GM21526 (cell line): ENCODE measurements around the gene SRD5A3.

Source experiments
- ATAC-seq: cut with Tn5 transposase; IDR thresholded peaks from one replicate; pipeline ENCODE4 v1.9.1; 2021; ENCODE audit warnings: moderate library complexity; ENCODE audit not compliant: unreplicated experiment, low FRiP score

Gene SRD5A3

DNA sequence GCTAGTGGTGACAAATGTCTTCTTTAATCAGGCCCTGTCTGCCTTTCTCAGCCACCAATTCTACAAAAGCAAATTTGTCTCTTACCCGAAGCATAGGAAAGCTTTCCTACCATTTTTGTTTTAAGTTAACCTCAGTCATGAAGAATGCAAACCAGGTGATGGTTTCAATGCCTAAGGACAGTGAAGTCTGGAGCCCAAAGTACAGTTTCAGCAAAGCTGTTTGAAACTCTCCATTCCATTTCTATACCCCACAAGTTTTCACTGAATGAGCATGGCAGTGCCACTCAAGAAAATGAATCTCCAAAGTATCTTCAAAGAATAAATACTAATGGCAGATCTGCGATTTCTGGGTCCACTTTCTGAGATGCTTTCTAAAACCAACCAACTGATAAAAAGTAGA is 23.9 kb downstream of the SRD5A3 start:
- no peak for ATAC-seq

DNA sequence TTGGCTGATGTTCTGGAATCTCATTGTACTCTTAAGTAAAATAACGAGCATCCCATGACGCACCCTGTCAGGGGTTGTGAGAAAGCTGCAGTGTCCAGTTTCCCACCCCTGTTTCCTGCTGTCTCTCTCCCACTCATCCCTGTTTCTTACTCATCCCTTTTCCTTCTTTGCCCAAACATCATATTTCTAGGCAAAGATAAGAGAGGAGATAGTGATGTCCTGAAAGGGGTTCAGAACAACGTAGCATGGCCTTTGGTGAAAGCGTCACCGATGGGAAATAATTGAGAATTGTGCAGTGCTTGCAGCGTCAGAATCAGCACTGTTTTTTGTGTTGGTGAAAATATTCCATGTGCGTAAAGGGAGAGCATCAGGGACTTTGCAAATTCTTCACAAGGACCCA is 26.2 kb downstream of the SRD5A3 start:
- no peak for ATAC-seq

GRCh38 chr4:55373461-55373860 is 27.4 kb downstream of the SRD5A3 start:
- ATAC-seq: no peak

DNA sequence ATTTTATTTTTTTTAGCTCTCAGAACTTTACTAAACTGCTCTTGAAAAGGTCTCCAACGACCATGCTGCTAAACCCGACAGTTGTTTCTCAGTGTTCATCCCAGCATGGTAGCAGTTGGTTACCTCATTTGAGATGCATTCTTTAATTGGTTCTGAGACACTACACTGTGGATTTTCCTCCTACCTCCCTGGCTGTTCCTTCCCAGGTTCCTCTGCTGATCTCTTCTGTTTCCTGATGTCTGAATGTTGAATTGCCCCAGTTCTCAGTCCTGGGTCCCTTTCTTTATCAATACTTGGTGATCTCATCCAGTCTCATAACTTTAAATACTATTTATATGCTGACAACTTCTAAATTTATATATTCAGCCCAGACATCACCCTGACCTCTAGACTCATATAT is 30.7 kb downstream of the SRD5A3 start:
- ATAC-seq: no peak

DNA sequence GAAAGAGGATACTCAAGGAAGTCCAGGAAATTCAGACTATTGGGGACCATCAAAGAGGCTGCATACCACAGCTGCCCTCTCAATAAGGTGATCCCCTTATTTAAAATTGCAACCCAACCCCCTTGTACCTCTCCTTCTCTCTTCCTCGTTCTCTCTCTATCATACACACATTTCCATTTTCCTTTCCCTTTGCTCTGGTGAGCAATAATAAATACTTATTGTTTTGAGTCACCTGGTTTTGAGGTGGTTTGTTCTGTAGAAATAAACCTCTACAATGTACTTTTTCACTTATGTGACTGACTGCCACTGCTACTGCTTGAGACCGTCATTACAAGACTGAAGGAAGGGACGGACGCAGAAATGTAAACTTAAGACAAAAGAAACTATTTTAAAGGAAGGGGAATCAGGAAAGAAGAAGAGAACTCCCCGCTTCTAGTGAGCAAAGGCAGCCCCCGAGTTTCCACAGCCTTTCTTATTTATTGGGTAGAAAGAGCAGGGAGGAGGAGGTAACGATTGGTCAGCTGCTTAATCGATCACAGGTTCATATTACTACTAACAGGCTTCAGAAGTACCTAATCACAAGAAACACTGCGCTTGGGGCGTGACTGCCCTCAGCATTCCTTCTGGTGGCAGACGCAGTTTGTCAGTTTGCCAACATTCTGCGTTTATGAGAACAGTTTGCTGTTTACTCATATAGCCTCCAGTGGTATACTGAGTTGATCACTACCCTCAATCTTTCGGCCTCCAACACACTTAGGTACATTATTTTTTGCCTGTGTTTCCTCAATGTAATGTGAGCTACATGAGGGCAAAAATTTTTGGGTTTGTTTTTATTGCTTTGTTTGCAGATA is 32.8 kb downstream of the SRD5A3 start:
- ATAC-seq: no peak

DNA sequence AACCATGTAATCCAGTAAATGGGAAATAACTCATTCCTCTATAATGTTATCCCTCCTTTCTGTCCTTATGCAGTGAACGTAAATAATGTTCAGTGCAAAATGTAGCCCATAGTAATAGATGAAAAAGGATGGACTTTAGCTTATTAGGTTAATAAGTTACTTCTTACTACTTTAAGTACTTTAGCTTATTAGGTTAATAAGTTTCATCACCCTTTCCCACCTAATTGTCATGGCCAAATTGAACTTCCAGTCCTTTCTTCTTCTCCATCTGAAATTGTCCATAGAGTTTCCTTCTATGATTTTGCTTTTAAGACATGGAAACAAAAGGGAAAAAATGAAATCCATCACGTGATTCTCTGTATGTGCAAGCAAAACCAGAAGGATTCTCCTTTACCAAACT is 34.5 kb downstream of the SRD5A3 start:
- no peak for ATAC-seq

DNA sequence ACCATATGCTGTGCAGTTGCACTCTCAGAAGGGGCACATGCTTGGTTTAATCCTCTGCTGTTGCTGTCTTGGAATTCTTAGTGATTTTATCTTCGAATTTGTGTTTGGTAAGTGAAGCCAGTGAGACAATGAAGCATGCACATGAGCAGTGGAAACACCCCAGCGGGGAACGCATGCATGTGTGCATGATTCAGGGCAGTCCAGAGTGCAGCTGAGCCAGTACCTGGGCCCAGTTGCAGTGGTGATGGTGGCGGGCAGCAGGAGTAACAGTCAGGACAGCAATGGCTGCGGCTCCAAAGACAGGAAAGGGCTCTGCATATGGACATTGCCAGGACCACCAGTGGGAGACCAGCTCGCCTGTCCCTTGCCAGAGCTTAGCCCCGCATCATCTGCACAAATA is 35.5 kb downstream of the SRD5A3 start:
- no peak for ATAC-seq

GRCh38 chr4:55382488-55383003 is 36.5 kb downstream of the SRD5A3 start:
- ATAC-seq: no peak

DNA sequence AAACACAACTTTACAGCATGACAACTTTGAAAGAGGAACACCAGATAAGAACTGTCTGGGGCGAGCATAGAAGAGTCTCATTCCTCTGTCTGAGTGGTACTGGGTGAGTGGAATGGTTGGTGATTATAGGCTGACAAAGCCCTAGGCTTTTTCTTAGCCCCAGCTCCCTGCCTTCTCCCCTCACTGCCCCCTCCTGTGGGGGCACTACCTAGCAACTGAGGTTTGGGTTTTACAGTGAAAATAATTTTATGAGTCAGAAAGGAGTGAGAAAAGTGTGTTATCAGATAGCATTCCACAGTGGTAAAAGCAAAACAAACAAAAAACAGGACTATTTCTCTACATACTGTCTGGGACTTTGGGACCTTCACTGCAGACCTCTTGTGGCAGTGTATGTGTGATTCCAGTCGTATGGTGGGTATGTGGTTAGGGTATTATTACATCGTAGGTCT is 39.2 kb downstream of the SRD5A3 start:
- no peak for ATAC-seq

DNA sequence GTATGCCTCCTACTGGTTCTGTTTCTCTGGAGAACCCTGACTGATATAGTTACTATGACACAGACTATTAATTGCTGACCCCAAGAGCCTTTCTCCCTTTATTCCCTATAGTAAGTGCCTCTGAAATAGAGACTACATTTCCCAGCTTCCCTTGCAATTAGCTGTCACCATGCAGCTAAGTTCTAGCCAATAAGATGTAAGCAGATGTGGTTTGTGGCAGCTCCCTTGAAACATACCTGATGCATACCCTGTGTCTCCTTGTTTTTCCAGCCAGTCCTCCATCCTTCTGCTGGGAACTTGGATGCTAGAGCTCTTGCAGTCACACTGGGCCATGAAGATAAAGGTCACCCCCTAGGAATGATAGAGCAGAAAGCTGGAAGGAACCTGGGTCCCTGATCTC is 40.0 kb downstream of the SRD5A3 start:
- ATAC-seq: no peak

GRCh38 chr4:55386840-55387239 is 40.8 kb downstream of the SRD5A3 start:
- ATAC-seq: no peak

DNA sequence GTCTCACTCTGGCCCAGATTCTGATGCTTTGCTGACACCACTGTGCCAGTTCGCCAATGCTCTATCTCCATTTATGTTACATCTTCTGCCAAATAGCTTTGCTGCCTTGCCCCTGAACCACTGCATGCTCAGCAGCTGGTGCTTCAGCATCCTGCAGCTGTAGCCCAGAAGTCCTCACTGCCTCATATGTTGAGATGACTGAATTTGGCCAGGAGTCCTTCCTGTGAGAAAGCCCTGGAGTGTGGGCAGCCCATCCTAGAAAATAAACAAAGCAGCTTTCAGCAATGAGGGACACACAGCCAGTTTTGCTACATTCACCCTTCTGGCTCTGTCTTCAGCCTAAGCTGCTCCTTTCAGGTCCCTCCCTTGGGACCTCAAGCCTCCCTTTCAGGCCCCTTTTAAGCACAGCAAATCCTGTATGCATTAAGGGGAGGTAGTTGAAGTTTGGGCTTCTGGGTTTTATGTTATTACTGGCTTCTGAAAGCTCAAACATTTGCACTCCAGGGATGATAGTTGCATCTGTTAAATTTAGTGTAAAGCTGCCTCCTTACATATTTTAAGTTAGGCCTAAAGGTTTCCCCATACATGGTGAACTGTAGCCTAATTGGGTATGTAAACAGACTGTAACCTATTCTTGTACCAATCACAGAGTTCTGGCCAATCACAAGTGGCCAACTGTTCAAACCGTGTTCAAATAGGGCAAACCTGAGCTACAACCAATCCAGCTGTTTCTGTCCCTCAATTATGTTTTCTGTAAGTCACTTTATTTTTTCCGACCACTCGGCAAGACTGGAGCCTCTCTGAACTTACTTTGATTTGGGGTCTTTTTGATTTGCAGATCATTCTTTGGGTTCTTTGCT is 47.6 kb downstream of the SRD5A3 start:
- no peak for ATAC-seq

DNA sequence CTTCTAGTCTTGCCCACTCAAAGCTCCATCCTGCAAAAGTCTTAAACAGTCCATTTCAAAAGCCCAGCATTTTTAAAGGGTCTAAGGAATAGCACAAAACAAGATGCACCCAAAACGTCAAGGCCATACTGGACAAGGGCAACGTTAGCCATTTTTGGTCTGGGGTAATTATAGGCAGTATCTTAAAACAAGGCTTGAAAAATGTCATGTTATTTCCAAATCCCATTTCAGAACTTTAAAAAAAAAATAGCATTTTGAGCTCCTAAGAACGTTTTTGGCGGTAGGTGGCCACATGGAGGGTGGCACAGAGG is 49.1 kb downstream of the SRD5A3 start:
- peak; percentile 1 for ATAC-seq

DNA sequence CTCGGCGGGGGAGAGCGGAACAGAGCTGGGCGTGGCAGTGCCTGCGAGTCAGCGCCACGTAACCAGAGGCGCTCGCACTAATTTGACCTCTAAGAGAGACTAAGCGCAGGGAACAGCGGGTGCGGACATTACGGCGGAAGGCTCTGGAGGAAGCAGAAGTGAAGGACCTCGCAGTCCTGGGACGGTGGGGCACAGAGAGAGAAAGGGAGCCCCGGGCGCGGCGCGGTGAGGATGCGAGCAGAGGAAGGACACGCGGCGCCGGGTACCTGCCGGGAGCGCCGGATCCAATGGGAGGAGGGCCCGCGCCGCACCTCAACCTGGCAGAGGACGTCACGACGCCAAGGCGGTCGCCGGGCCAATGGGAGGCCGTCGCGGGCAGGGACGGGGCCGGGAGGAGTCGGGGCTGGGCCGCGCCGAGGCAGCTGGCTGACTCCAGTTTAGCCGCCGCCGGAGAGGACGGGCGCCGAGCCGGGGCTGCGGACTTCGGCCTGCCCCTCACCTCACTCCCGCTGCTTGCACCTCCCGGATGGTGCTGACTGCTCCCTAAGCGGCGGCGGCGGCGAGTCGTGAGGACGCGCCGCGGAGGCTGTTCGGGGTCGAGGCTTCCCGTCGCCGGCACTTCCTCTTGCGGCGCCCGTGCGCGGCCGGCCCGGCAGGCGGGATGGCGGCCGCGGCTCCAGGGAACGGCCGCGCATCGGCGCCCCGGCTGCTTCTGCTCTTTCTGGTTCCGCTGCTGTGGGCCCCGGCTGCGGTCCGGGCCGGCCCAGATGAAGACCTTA is 49.7 kb downstream of the SRD5A3 start, which contains the start of gene TMEM165:
TMEM165 (plus strand) TSS at position 429 of the 779 bp plus-strand sequence; CDS start at position 662, 233 bp downstream.
- ATAC-seq: peak; percentile 93

DNA sequence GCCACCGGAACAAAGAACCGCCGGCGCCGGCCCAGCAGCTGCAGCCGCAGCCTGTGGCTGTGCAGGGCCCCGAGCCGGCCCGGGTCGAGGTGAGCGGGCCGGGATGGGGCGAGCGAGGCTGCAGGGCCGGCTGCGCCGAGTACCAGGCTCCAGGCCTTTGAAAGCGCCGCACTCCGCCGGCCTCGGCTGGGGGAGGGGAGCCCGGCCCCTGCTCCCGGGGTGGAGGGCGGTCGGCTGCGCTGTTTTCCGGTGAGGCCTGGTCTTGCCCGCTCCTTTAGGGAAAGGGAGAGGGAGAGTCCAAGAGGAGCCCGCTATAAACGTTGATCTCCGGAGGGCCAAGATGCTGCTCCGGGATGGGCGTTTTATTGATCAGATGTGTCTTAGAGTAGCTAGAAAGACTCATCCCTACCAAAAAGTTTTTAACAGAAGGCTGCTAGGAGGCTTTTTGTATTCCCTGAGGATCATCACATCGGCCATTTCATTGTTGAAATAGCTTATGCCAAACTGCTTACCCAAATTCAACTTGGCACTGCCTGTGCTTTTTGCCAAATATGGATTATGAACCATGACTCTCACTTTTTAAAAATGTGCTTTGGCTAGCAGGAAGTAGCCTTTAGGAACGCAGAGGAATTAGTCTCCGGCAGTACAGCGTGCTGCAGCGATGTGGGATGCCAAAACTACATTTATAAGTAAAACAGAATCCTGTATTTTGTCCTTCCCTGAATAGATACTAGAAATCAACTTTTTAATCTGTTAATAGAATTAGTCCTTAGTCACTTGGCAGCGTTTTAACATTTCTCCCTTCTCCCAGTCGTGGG is 50.5 kb downstream of the SRD5A3 start:
- ATAC-seq: peak; percentile 25

DNA sequence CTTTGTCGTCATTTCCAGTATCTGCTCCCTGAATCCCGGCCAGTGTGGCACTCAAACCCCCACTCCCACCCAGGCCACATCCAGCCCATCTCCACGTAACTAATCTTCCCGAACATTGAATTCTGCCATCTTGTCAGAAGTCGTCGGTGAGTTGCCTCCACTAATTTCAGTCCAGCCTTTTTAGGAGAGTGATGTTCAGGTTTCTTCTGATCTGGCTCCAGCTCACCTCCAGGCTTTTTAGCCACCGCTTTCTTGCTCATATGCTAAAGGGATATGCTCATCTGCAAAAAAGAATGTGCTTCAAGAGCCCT is 51.0 kb downstream of the SRD5A3 start:
- no peak for ATAC-seq

GRCh38 chr4:55397520-55398321 is 51.7 kb downstream of the SRD5A3 start:
- ATAC-seq: no peak

DNA sequence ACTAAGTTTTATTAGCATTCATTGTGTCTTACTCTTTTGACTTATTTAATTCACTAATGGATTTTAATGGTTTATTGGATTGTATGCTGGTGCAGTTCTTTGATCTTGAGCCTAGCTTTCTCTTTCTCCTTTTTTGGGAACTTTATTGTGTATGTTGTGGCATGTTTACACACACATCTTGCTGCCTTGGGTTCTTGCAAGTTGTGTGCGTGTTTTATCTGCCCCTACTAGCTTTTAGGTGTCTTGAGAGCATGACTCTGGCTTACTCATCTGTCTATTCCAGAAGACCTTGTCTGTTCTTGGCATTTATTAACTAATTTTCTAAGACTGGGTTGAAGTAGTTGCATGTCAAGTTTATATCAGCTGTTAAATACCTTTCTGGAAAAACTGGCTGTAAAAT is 52.4 kb downstream of the SRD5A3 start:
- no peak for ATAC-seq

DNA sequence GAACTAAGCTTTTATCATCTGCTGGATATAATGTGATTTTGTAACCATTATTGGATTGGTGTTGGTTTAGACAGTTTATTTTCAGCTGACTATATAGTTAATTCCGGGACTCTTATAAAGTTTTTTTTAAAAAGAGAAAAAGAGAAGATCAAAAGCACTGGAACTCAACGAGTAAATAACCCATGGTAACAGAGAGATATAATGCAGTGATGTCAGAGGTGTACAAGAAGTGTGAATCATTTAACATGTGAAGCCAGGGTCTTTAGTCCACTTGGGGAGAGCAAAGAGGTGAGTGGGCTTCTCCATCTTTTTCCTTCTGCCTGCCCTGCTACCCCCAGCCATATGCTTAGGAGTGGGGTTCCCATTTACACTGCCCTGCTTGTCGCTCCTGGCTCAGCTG is 52.9 kb downstream of the SRD5A3 start:
- no peak for ATAC-seq
